GM12874 (cell line): ENCODE measurements around the gene ZBTB8OS.

Experiments
- CTCF ChIP-seq: IDR thresholded peaks from 2 replicates; pipeline ENCODE4 v1.5.1; 2011; ENCODE audit warnings: low read depth, mild to moderate bottlenecking, control low read depth, low read length, moderate library complexity; ENCODE audit not compliant: insufficient read depth

ZBTB8OS gene

GRCh38 chr1:32683397-32683796, 33.0 kb upstream of the ZBTB8OS start:
- TF ChIP-seq CTCF = no peak

GRCh38 chr1:32681999-32682398, 31.6 kb upstream of the ZBTB8OS start:
- TF ChIP-seq CTCF = no peak

GRCh38 chr1:32681509-32681908, 31.2 kb upstream of the ZBTB8OS start:
- no peak for TF ChIP-seq CTCF

- no peak for TF ChIP-seq CTCF
Observed at GRCh38 chr1:32680642-32681041, 30.3 kb upstream of the ZBTB8OS start.

- TF ChIP-seq CTCF = no peak
Observed at GRCh38 chr1:32676945-32677344, 26.6 kb upstream of the ZBTB8OS start.

GRCh38 chr1:32666901-32667566, 16.7 kb upstream of the ZBTB8OS start:
- no peak for TF ChIP-seq CTCF

GRCh38 chr1:32665915-32666314, 15.6 kb upstream of the ZBTB8OS start:
- TF ChIP-seq CTCF = no peak

GRCh38 chr1:32659581-32659980, 9.2 kb upstream of the ZBTB8OS start:
- TF ChIP-seq CTCF = no peak
